Measurements from ENCODE around the gene PIK3CA. TPM values are rescaled to one million over a fixed set of nuclear protein-coding genes. Genes with fewer than 3 reads are reported as not detected.
"Not testable (repeated sequence)": the region's sequence is repeated elsewhere in the genome, so short reads cannot be mapped to it uniquely, and the experiment has no call there.

PIK3CA gene
- total RNA-seq, 1 experiment from 2014 or later, result 27.6 TPM

DNA sequence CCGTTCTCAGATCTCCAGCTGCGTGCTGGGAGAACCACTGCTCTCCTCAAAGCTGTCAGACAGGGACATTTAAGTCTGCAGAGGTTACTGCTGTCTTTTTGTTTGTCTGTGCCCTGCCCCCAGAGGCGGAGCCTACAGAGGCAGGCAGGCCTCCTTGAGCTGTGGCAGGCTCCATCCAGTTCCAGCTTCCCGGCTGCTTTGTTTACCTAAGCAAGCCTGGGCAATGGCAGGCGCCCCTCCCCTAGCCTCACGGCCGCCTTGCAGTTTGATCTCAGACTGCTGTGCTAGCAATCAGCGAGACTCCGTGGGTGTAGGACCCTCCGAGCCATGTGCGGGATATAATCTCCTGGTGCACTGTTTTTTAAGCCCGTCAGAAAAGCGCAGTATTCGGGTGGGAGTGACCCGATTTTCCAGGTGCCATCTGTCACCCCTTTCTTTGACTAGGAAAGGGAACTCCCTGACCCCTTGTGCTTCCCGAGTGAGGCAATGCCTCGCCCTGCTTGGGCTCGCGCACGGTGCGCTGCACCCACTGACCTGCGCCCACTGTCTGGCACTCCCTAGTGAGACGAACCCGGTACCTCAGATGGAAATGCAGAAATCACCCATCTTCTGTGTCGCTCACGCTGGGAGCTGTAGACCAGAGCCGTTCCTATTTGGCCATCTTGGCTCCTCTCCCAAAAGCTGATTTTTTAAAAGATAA lies 15.8 kb upstream of the PIK3CA start:
- ATAC-seq; H3K27ac ChIP-seq (ENCODE audit: low read length); POLR2A ChIA-PET; BruUV-seq (replicated peaks); CTCF ChIA-PET; in situ Hi-C loops (cut with HindIII; ENCODE audit: low pct_unique_long_range_greater_than_20kb, low sequenced_read_pairs); DNase-seq (ENCODE audit: low read depth, low spot score); intact Hi-C loops (cut with micrococcal nuclease; ENCODE audit: unreplicated experiment); H3K9me3 ChIP-seq (ENCODE audit: control insufficient read depth, insufficient read depth, low read depth, low read length); H3K36me3 ChIP-seq (ENCODE audit: control insufficient read depth, insufficient read depth, low read length); H3K4me1 ChIP-seq (ENCODE audit: control insufficient read depth, insufficient read depth, low read length); H3K27me3 ChIP-seq (ENCODE audit: control insufficient read depth, insufficient read depth, low read length): not testable (repeated sequence)
- 0 out of 4 replicates have a peak overlapping the region, but pooled peaks of 1 of the 2 experiments have one; percentile 18 for H3K4me3 ChIP-seq (ENCODE audit: low read depth in 2 of 2, low read length in 2 of 2)

DNA sequence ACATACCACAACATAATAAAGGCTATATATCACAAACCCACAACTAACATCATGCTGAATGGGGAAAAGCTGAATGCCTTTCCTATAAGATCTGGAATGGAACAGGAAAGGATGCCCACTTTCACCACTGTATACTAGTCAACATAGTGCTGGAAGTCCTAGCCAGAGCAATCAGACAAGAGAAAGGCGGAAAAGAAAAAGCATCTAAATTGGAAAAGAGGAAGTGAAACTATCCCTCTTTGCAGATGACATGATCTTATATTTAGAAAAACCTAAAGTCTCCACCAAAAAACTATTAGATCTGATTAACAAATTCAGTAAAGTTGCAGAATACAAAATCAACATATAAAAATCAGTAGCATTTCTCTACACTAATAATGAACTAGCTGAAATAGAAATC lies 14.6 kb upstream of the PIK3CA start:
- no peak for ATAC-seq
- no peaks in the 10 kb centered on the region for H3K36me3 ChIP-seq (ENCODE audit: control insufficient read depth, insufficient read depth, low read length)
- intact Hi-C loops (cut with micrococcal nuclease; ENCODE audit: unreplicated experiment), result no loop called here
- in situ Hi-C loops (cut with HindIII; ENCODE audit: low pct_unique_long_range_greater_than_20kb, low sequenced_read_pairs), result no loop called here
- no peak for TF ChIP-seq POLR2AphosphoS5 (IDR thresholded peaks at IDR 0.05; ENCODE audit: low read depth, low read length)
- TF ChIP-seq TCF7L2 (IDR thresholded peaks at IDR 0.05; ENCODE audit: low read depth, low read length), result no peak
- TF ChIP-seq, protein P1, sequence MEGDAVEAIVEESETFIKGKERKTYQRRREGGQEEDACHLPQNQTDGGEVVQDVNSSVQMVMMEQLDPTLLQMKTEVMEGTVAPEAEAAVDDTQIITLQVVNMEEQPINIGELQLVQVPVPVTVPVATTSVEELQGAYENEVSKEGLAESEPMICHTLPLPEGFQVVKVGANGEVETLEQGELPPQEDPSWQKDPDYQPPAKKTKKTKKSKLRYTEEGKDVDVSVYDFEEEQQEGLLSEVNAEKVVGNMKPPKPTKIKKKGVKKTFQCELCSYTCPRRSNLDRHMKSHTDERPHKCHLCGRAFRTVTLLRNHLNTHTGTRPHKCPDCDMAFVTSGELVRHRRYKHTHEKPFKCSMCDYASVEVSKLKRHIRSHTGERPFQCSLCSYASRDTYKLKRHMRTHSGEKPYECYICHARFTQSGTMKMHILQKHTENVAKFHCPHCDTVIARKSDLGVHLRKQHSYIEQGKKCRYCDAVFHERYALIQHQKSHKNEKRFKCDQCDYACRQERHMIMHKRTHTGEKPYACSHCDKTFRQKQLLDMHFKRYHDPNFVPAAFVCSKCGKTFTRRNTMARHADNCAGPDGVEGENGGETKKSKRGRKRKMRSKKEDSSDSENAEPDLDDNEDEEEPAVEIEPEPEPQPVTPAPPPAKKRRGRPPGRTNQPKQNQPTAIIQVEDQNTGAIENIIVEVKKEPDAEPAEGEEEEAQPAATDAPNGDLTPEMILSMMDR (IDR thresholded peaks at IDR 0.05), result no peak
- TF ChIP-seq, protein P2, sequence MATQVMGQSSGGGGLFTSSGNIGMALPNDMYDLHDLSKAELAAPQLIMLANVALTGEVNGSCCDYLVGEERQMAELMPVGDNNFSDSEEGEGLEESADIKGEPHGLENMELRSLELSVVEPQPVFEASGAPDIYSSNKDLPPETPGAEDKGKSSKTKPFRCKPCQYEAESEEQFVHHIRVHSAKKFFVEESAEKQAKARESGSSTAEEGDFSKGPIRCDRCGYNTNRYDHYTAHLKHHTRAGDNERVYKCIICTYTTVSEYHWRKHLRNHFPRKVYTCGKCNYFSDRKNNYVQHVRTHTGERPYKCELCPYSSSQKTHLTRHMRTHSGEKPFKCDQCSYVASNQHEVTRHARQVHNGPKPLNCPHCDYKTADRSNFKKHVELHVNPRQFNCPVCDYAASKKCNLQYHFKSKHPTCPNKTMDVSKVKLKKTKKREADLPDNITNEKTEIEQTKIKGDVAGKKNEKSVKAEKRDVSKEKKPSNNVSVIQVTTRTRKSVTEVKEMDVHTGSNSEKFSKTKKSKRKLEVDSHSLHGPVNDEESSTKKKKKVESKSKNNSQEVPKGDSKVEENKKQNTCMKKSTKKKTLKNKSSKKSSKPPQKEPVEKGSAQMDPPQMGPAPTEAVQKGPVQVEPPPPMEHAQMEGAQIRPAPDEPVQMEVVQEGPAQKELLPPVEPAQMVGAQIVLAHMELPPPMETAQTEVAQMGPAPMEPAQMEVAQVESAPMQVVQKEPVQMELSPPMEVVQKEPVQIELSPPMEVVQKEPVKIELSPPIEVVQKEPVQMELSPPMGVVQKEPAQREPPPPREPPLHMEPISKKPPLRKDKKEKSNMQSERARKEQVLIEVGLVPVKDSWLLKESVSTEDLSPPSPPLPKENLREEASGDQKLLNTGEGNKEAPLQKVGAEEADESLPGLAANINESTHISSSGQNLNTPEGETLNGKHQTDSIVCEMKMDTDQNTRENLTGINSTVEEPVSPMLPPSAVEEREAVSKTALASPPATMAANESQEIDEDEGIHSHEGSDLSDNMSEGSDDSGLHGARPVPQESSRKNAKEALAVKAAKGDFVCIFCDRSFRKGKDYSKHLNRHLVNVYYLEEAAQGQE (IDR thresholded peaks at IDR 0.05; ENCODE audit: insufficient read depth in 1 of 2, low read depth in 2 of 2, low read length in 1 of 2), result no peak
- no peak for TF ChIP-seq SIN3A (IDR thresholded peaks at IDR 0.05; ENCODE audit: borderline replicate concordance, insufficient read depth, low read depth, low read length)
- no peak for DNase-seq (ENCODE audit: low read depth, low spot score)
- H3K4me1 ChIP-seq (ENCODE audit: control insufficient read depth, insufficient read depth, low read length), result no peaks in the 10 kb centered on the region
- H3K9me3 ChIP-seq (ENCODE audit: control insufficient read depth, insufficient read depth, low read depth, low read length), result no peaks in the 10 kb centered on the region
- no peak overlapping the region for H3K27ac ChIP-seq (ENCODE audit: low read length)
- CTCF ChIA-PET, result no interaction called here
- BruUV-seq (replicated peaks), result no TSS peak
- H3K27me3 ChIP-seq (ENCODE audit: control insufficient read depth, insufficient read depth, low read length), result no peaks in the 10 kb centered on the region
- no peak overlapping the region for H3K4me3 ChIP-seq (ENCODE audit: low read depth in 2 of 2, low read length in 2 of 2)
- POLR2A ChIA-PET, result no interaction called here

DNA sequence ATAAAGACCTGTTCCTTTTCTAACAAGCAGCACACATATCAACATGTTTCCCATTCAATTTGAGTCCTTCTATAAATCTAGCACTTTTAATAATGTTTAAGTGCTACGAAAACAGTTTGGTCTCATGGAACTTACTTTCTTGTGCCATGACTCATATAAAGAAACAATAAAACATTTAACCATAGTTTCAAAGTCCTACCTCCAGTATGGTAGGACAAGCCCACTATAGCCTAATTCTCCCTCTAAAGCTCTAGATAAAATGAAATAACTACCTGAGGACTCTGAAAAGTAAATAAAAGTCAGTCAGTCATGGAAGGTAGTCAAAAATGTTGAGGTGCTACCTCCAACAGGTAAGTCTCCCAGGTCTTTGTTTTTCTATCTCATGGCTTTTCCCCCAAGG lies 12.0 kb upstream of the PIK3CA start:
- POLR2A ChIA-PET, result no interaction called here
- DNase-seq (ENCODE audit: low read depth, low spot score) (no peak), ATAC-seq (no peak)
- TF ChIP-seq, protein P1 (IDR thresholded peaks at IDR 0.05), result no peak
- TF ChIP-seq SIN3A (IDR thresholded peaks at IDR 0.05; ENCODE audit: borderline replicate concordance, insufficient read depth, low read depth, low read length) (no peak), TCF7L2 (IDR thresholded peaks at IDR 0.05; ENCODE audit: low read depth, low read length) (no peak), POLR2AphosphoS5 (IDR thresholded peaks at IDR 0.05; ENCODE audit: low read depth, low read length) (no peak)
- TF ChIP-seq, protein P2 (IDR thresholded peaks at IDR 0.05; ENCODE audit: insufficient read depth in 1 of 2, low read depth in 2 of 2, low read length in 1 of 2), result no peak
- BruUV-seq (replicated peaks), result no TSS peak
- Histone ChIP-seq H3K9me3 (ENCODE audit: control insufficient read depth, insufficient read depth, low read depth, low read length) (no peaks in the 10 kb centered on the region), H3K4me1 (ENCODE audit: control insufficient read depth, insufficient read depth, low read length) (no peaks in the 10 kb centered on the region), H3K4me3 (ENCODE audit: low read depth in 2 of 2, low read length in 2 of 2) (no peak overlapping the region), H3K27me3 (ENCODE audit: control insufficient read depth, insufficient read depth, low read length) (no peaks in the 10 kb centered on the region), H3K36me3 (ENCODE audit: control insufficient read depth, insufficient read depth, low read length) (no peaks in the 10 kb centered on the region), H3K27ac (ENCODE audit: low read length) (no peak overlapping the region)
- in situ Hi-C loops (cut with HindIII; ENCODE audit: low pct_unique_long_range_greater_than_20kb, low sequenced_read_pairs) (no loop called here), intact Hi-C loops (cut with micrococcal nuclease; ENCODE audit: unreplicated experiment) (no loop called here)
- CTCF ChIA-PET, result interaction anchor here (0.5 kb wide), 1 partner anchor 9 kb away, joined by 6 read pairs; no protein-coding TSS in a partner anchor
